ENCODE measurements around the gene OR5B2.
A peak's percentile ranks its signal among the peaks of the same experiment; 100 is the strongest.
"Not testable (repeated sequence)": the region's sequence is repeated elsewhere in the genome, so short reads cannot be mapped to it uniquely, and the experiment has no call there.

Gene OR5B2

GRCh38 chr11:58428021-58428420 is at the start of gene OR5B2:
TSS of gene OR5B2 (minus strand) at chr11:58428121. CDS start at chr11:58423261, 4,860 bp downstream.
- H3K27me3 Mint-ChIP-seq, result no peaks in the 10 kb centered on the region
- H3K4me1 Mint-ChIP-seq, result no peaks in the 10 kb centered on the region
- no peak within 1 kb of the TSS for H3K4me3 Mint-ChIP-seq
- DNase-seq, result no peak
- no peak within 1 kb of the TSS for H3K27ac Mint-ChIP-seq
- peaks cover 6 to 34% of the 10 kb centered on the region in 2 donors for H3K9me3 Mint-ChIP-seq
- no peak for ATAC-seq

GRCh38 chr11:58471892-58472291 is 44.0 kb upstream of the OR5B2 start:
- peaks cover 27 to 53% of the 10 kb centered on the region in 2 donors for H3K9me3 Mint-ChIP-seq
- no peaks in the 10 kb centered on the region for H3K4me1 Mint-ChIP-seq

GRCh38 chr11:58466293-58466692 is 38.4 kb upstream of the OR5B2 start:
- H3K4me1 Mint-ChIP-seq, result no peaks in the 10 kb centered on the region
- H3K27me3 Mint-ChIP-seq, result no peaks in the 10 kb centered on the region
- DNase-seq (no peak), ATAC-seq (no peak)
- no peak overlapping the region for H3K4me3 Mint-ChIP-seq
- peaks cover 0 to 15% of the 10 kb centered on the region in 2 donors for H3K9me3 Mint-ChIP-seq
- no peak overlapping the region for H3K27ac Mint-ChIP-seq

More at GRCh38 chr11:58471892-58472291, 44.0 kb upstream of the OR5B2 start:
- H3K4me3 Mint-ChIP-seq, result no peak overlapping the region
- no peak overlapping the region for H3K27ac Mint-ChIP-seq
- DNase-seq, result no peak
- no peaks in the 10 kb centered on the region for H3K27me3 Mint-ChIP-seq
- ATAC-seq, result no peak

DNA sequence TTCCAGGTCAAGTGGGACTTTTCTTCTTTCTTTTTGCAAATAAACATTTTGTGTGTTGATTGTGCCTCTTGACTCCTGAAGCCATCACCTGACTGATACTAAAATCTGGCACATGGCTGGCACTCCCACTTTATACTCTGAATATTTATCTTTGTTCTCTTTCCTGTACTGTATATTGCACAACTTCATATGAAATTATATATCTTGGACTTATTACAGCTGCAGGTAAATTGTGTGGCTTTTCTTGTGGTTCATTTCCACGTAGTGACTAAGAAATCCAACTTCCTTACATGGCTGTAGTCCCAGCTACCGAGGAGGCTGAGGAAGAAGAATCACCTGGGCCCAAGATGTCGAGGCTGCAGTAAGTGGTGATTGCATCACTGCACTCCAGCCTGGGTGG is 37.8 kb upstream of the OR5B2 start:
- no peak overlapping the region for H3K27ac Mint-ChIP-seq
- no peak overlapping the region for H3K4me3 Mint-ChIP-seq
- ATAC-seq, result no peak

GRCh38 chr11:58451585-58451984 is 23.7 kb upstream of the OR5B2 start:
- Mint-ChIP-seq H3K4me3 (no peak overlapping the region), H3K27ac (no peak overlapping the region), H3K27me3 (no peaks in the 10 kb centered on the region), H3K4me1 (peaks cover 7% of the 10 kb centered on the region), H3K9me3 (peaks cover 5 to 12% of the 10 kb centered on the region in 2 donors)
- ATAC-seq (no peak), DNase-seq (no peak)

More for the DNA sequence above, 37.8 kb upstream of the OR5B2 start:
- no peak for DNase-seq
- Mint-ChIP-seq H3K27me3 (no peaks in the 10 kb centered on the region), H3K4me1 (no peaks in the 10 kb centered on the region), H3K9me3 (peaks cover 0 to 14% of the 10 kb centered on the region in 2 donors)

DNA sequence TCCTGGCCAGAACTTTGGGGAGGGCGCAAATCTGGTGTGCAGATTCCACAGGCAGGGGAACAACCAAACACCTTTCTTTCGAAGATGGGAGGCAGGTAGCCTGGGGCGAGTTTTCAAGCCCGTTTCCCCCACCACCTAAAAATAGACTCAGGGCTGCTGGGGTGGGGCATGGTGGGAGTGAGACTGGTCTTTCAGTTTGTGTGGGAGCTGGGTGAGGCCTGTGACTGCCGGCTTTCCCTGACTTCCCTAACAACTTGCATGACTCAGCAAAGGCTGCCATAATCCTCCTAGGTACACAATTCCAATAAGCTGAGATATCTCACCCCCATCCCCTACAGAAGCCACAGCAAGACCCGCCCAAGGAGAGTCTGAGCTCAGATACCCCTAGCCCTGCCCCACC is 18.4 kb upstream of the OR5B2 start:
- no peak for ATAC-seq
- DNase-seq, result no peak
- Mint-ChIP-seq H3K4me1 (peaks cover 1% of the 10 kb centered on the region), H3K27me3 (no peaks in the 10 kb centered on the region), H3K27ac (peak overlapping the region in 1 of 2 donors; percentile 56), H3K4me3 (no peak overlapping the region), H3K9me3 (peaks cover 23 to 27% of the 10 kb centered on the region in 2 donors)

- ATAC-seq, result no peak
- Mint-ChIP-seq H3K27me3 (no peaks in the 10 kb centered on the region), H3K27ac (no peak overlapping the region), H3K4me3 (no peak overlapping the region), H3K4me1 (no peaks in the 10 kb centered on the region), H3K9me3 (peaks cover 23 to 27% of the 10 kb centered on the region in 2 donors)
- DNase-seq, result no peak
These were observed 16.4 kb upstream of the OR5B2 start for GRCh38 chr11:58444300-58444699.

GRCh38 chr11:58442136-58442535 is 14.2 kb upstream of the OR5B2 start, which contains the start of gene OR5B12:
TSS of gene OR5B12 (minus strand) at chr11:58442236. CDS start at chr11:58440151, 2,085 bp downstream.
- no peak within 1 kb of the TSS for H3K4me3 Mint-ChIP-seq
- DNase-seq (no peak), ATAC-seq (no peak)
- H3K9me3 Mint-ChIP-seq, result peaks cover 13 to 27% of the 10 kb centered on the region in 2 donors
- no peaks in the 10 kb centered on the region for H3K27me3 Mint-ChIP-seq
- no peak within 1 kb of the TSS for H3K27ac Mint-ChIP-seq
- no peaks in the 10 kb centered on the region for H3K4me1 Mint-ChIP-seq

DNA sequence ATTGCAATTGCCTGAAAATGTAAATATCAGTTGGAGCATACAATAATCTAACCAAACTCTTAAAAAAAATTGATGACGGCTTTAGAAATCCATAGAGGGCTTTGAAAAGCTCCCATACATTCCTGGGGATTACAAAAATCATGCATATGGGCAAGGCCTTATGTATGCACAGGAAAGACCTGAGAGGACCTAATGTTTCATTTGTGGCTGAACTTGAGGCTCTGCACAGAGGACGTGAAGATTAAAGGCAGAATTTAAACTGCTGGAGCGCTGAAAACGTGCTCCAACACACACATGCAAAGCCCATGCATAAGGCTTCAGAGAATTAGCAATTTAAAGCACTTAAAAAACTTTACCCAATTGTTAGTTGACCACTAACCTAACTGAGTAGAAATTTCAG is 10.6 kb upstream of the OR5B2 start:
- Mint-ChIP-seq H3K9me3 (peaks cover 0 to 5% of the 10 kb centered on the region in 2 donors), H3K27me3 (no peaks in the 10 kb centered on the region), H3K4me1 (no peaks in the 10 kb centered on the region), H3K4me3 (no peak overlapping the region), H3K27ac (no peak overlapping the region)
- no peak for ATAC-seq
- no peak for DNase-seq

GRCh38 chr11:58434217-58434616 is 6.3 kb upstream of the OR5B2 start:
- H3K4me1 Mint-ChIP-seq, result no peaks in the 10 kb centered on the region
- DNase-seq (no peak), ATAC-seq (no peak)
- H3K9me3 Mint-ChIP-seq, result peaks cover 6 to 24% of the 10 kb centered on the region in 2 donors
- H3K27ac Mint-ChIP-seq, result no peak overlapping the region
- no peaks in the 10 kb centered on the region for H3K27me3 Mint-ChIP-seq
- H3K4me3 Mint-ChIP-seq, result no peak overlapping the region

- Mint-ChIP-seq H3K27ac (no peak overlapping the region), H3K4me1 (no peaks in the 10 kb centered on the region), H3K27me3 (no peaks in the 10 kb centered on the region), H3K9me3 (peaks cover 6 to 29% of the 10 kb centered on the region in 2 donors), H3K4me3 (no peak overlapping the region)
- ATAC-seq (no peak), DNase-seq (no peak)
These were observed 5.8 kb upstream of the OR5B2 start for GRCh38 chr11:58433638-58434203.

GRCh38 chr11:58429273-58429672 is 1.4 kb upstream of the OR5B2 start:
- peaks cover 6 to 34% of the 10 kb centered on the region in 2 donors for H3K9me3 Mint-ChIP-seq
- no peaks in the 10 kb centered on the region for H3K27me3 Mint-ChIP-seq
- H3K4me1 Mint-ChIP-seq, result no peaks in the 10 kb centered on the region
- ATAC-seq, result no peak
- DNase-seq, result no peak
- no peak overlapping the region for H3K4me3 Mint-ChIP-seq
- no peak overlapping the region for H3K27ac Mint-ChIP-seq

- H3K4me1 Mint-ChIP-seq, result no peaks in the 10 kb centered on the region
- H3K27me3 Mint-ChIP-seq, result peaks cover 7% of the 10 kb centered on the region
- no peak for ATAC-seq
- no peak within 1 kb of the TSS for H3K27ac Mint-ChIP-seq
- no peak for DNase-seq
- peaks cover 19 to 25% of the 10 kb centered on the region in 2 donors for H3K9me3 Mint-ChIP-seq
- H3K4me3 Mint-ChIP-seq, result no peak within 1 kb of the TSS
These were observed 21.1 kb downstream of the OR5B2 start, which contains the start of gene OR5B3 for GRCh38 chr11:58406774-58407173. TSS of gene OR5B3 (minus strand) at chr11:58406874. CDS start at chr11:58403409, 3,465 bp downstream.

DNA sequence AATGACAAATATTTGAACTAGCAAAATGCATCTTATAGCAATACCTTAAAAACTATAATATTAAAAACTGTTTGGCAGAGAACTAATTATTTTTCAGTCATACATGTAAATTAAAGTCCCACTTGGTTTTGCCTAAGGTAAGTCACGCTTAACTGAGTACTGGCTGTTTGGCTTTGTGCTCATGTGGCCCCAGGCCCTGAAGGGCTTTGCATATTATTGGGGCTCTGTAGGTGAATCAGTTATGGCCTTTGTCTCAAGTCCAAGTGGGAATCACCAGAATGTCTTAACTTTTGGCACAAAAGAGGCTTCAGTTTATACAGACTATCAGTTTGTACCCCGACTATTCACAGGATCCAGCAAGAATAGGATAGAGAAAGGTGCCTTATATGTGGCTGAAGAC is 28.3 kb downstream of the OR5B2 start:
- ATAC-seq, H3K27ac Mint-ChIP-seq, DNase-seq, H3K4me1 Mint-ChIP-seq, H3K27me3 Mint-ChIP-seq, H3K4me3 Mint-ChIP-seq: not testable (repeated sequence)
- peaks cover 3 to 11% of the 10 kb centered on the region in 2 donors for H3K9me3 Mint-ChIP-seq

- Mint-ChIP-seq H3K27me3 (no peaks in the 10 kb centered on the region), H3K27ac (no peak overlapping the region), H3K4me1 (no peaks in the 10 kb centered on the region), H3K4me3 (no peak overlapping the region), H3K9me3 (peaks cover 7 to 15% of the 10 kb centered on the region in 2 donors)
- DNase-seq (no peak), ATAC-seq (no peak)
These were observed 32.3 kb downstream of the OR5B2 start for GRCh38 chr11:58395581-58395980.

DNA sequence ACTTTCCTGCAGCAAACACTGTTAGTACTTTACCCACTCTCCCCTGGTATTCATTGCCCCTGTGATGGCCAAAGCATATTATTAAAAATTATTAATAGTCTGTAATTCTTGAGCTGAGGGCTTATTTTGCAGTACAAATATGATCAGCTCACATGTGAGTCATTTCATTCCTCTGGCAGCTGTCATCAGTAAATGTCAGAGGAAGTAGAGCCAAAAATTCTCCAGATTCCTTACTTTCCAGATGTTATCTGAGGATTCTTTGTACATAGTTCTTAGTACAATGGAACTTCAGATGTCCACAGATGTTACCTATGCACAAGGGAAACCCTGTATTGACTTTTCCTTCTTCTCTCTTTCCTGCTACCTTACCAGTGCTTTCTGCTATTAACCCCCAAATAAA is 33.7 kb downstream of the OR5B2 start:
- Mint-ChIP-seq H3K9me3 (peaks cover 7 to 15% of the 10 kb centered on the region in 2 donors), H3K27ac (no peak overlapping the region), H3K4me1 (no peaks in the 10 kb centered on the region), H3K4me3 (no peak overlapping the region), H3K27me3 (no peaks in the 10 kb centered on the region)
- ATAC-seq (no peak), DNase-seq (no peak)

GRCh38 chr11:58392746-58393145 is 35.2 kb downstream of the OR5B2 start:
- ATAC-seq, result no peak
- Mint-ChIP-seq H3K27ac (no peak overlapping the region), H3K4me1 (no peaks in the 10 kb centered on the region), H3K4me3 (no peak overlapping the region), H3K9me3 (peaks cover 7 to 15% of the 10 kb centered on the region in 2 donors), H3K27me3 (no peaks in the 10 kb centered on the region)
- no peak for DNase-seq
